IMR-90 (cell line): ENCODE results near the gene DHX29. TPM values are rescaled to one million over a fixed set of nuclear protein-coding genes. Genes with fewer than 3 reads are reported as not detected.

Experiments
- ATAC-seq: fragments of 200-7000 bp; cut with Tn5 transposase; 2 replicates; pipeline ENCODE4 v1.9.1; 2020; ENCODE audit warnings: low read depth, mild to moderate bottlenecking, moderate library complexity
- BruUV-seq: library from RNA; stranded (reverse); fragments of 400-500 nt; replicated peaks from 2 replicates; lab custom pipeline; 2021; lab: Mats Ljungman, UMichigan
- CTCF ChIA-PET: fragments of 300-600 bp; formaldehyde crosslinking; extraction: SDS; loops from one replicate; lab custom pipeline; 2021; ENCODE audit warnings: antibody characterized with exemption; lab: Yijun Ruan, JAX
- POLR2A ChIA-PET: fragments of 300-600 bp; sonication (Branson Sonifier 250); formaldehyde crosslinking; loops from one replicate; lab custom pipeline; 2022; ENCODE audit warnings: antibody characterized with exemption; ENCODE audit not compliant: unreplicated experiment; lab: Charles Lee
- DNase-seq: peaks from one replicate; pipeline ENCODE4 v3.0.0; 2013
- H2AFZ ChIP-seq: replicated peaks from 2 replicates; pipeline ENCODE3; 2013; ENCODE audit warnings: low read length, mild to moderate bottlenecking; ENCODE audit not compliant: poor library complexity
- H2AK5ac ChIP-seq: 2 replicates; pipeline ENCODE4 v1.6.1; 2013; ENCODE audit warnings: low read depth, low read length, inconsistent platforms
- H2AK9ac ChIP-seq: replicated peaks from 2 replicates; pipeline ENCODE3; 2013; ENCODE audit warnings: mild to moderate bottlenecking, low read depth, low read length, moderate library complexity; ENCODE audit not compliant: poor library complexity
- H2BK120ac ChIP-seq: 2 replicates; pipeline ENCODE4 v1.6.1; 2013; ENCODE audit warnings: low read depth, low read length, inconsistent platforms
- H2BK15ac ChIP-seq: 3 replicates; pipeline ENCODE4 v1.6.1; 2013; ENCODE audit warnings: low read depth, low read length, inconsistent platforms
- H2BK20ac ChIP-seq: 2 replicates; pipeline ENCODE4 v1.6.1; 2013; ENCODE audit warnings: low read depth, mild to moderate bottlenecking, inconsistent platforms, low read length, moderate library complexity
- H2BK5ac ChIP-seq: 2 replicates; pipeline ENCODE4 v1.6.1; 2013; ENCODE audit warnings: mild to moderate bottlenecking, low read depth, low read length, inconsistent platforms; ENCODE audit not compliant: poor library complexity, severe bottlenecking
- H3K14ac ChIP-seq: replicated peaks from 2 replicates; pipeline ENCODE4 v1.6.1; 2013; ENCODE audit warnings: low read depth, low read length, inconsistent platforms
- H3K18ac ChIP-seq: 2 replicates; pipeline ENCODE4 v1.6.1; 2013; ENCODE audit warnings: low read depth, low read length, control low read depth
- H3K23ac ChIP-seq: 2 replicates; pipeline ENCODE4 v1.6.1; 2013; ENCODE audit warnings: low read depth, low read length, inconsistent platforms
- H3K27ac ChIP-seq: 2 replicates; pipeline ENCODE4 v1.5.1; 2013; ENCODE audit warnings: mild to moderate bottlenecking, control low read depth, low read length; ENCODE audit not compliant: insufficient read depth
- H3K27me3 ChIP-seq: 2 replicates; pipeline ENCODE4 v1.6.1; 2013; ENCODE audit warnings: low read length; ENCODE audit not compliant: control insufficient read depth, insufficient read depth
- H3K36me3 ChIP-seq: 2 replicates; pipeline ENCODE4 v1.6.1; 2013; ENCODE audit warnings: low read length, mixed read lengths; ENCODE audit not compliant: control insufficient read depth, insufficient read depth
- H3K4ac ChIP-seq: 2 replicates; pipeline ENCODE4 v1.6.1; 2013; ENCODE audit warnings: low read depth, low read length, inconsistent platforms
- H3K4me1 ChIP-seq: 2 replicates; pipeline ENCODE4 v1.6.1; 2013; ENCODE audit warnings: low read length, mixed read lengths; ENCODE audit not compliant: control insufficient read depth, insufficient read depth
- H3K4me2 ChIP-seq: 2 replicates; pipeline ENCODE4 v1.6.1; 2013; ENCODE audit warnings: low read depth, mild to moderate bottlenecking, control low read depth, low read length, moderate library complexity
- H3K4me3 ChIP-seq: 2 replicates; pipeline ENCODE4 v1.5.1; 2013; ENCODE audit warnings: low read depth, mild to moderate bottlenecking, control low read depth, low read length, moderate library complexity; ENCODE audit not compliant: insufficient read depth
- H3K56ac ChIP-seq: 2 replicates; pipeline ENCODE4 v1.6.1; 2013; ENCODE audit warnings: low read length, inconsistent platforms; ENCODE audit not compliant: insufficient read depth; ENCODE audit errors: extremely low read depth
- H3K79me1 ChIP-seq, 2 experiments: 2 replicates each; pipeline ENCODE4 v1.6.1; 2013; ENCODE audit warnings: low read length in 2 of 2, inconsistent platforms in 1 of 2, low read depth in 1 of 2
- H3K9ac ChIP-seq: 2 replicates; pipeline ENCODE4 v1.6.1; 2013; ENCODE audit warnings: low read depth, low read length, control low read depth
- H3K9me1 ChIP-seq: 2 replicates; pipeline ENCODE4 v1.6.1; 2013; ENCODE audit warnings: low read length, inconsistent platforms; ENCODE audit not compliant: insufficient read depth
- H3K9me3 ChIP-seq: 2 replicates; pipeline ENCODE4 v1.6.1; 2013; ENCODE audit warnings: low read length; ENCODE audit not compliant: control insufficient read depth, insufficient read depth
- H4K20me1 ChIP-seq: 2 replicates; pipeline ENCODE4 v1.6.1; 2013; ENCODE audit warnings: low read length, inconsistent platforms; ENCODE audit not compliant: insufficient read depth
- H4K5ac ChIP-seq: 2 replicates; pipeline ENCODE4 v1.6.1; 2013; ENCODE audit warnings: mild to moderate bottlenecking, low read depth, low read length, control low read depth
- H4K8ac ChIP-seq, 2 experiments: 2 replicates each; pipeline ENCODE4 v1.6.1; 2013; ENCODE audit warnings: low read depth in 2 of 2, low read length in 2 of 2, control low read depth in 1 of 2, inconsistent platforms in 1 of 2
- H4K91ac ChIP-seq: 2 replicates; pipeline ENCODE4 v1.6.1; 2013; ENCODE audit warnings: low read depth, low read length, inconsistent platforms; ENCODE audit not compliant: insufficient read depth
- MAFK ChIP-seq: IDR thresholded peaks from 2 replicates; pipeline ENCODE4 v1.6.1; 2012; ENCODE audit warnings: low read depth, low read length, improper control_type of control experiment
- RAD21 ChIP-seq: IDR thresholded peaks from 2 replicates; pipeline ENCODE4 v1.6.1; 2012; ENCODE audit warnings: low read length, improper control_type of control experiment
- dilution Hi-C: fragments of 300-500 bp; cut with HindIII; formaldehyde crosslinking; loops from one replicate; pipeline ENCODE4 v1.14.3; 2018; ENCODE audit warnings: low sequenced_read_pairs; ENCODE audit not compliant: unreplicated experiment
- in situ Hi-C: fragments of 300-500 bp; cut with MboI; formaldehyde crosslinking; loops from 3 replicates; pipeline ENCODE4 v1.14.3; 2019; ENCODE audit warnings: low sequenced_read_pairs, inconsistent platforms, mixed read lengths
- intact Hi-C: fragments of 100-400 bp; cut with micrococcal nuclease; formaldehyde crosslinking; loops from 2 replicates; pipeline ENCODE4 v1.10.0; 2022
- polyA plus RNA-seq, 3 experiments: library from polyadenylated mRNA; depleted of rRNA; stranded (reverse); fragments of >200 nt; gene quantifications; 2 replicates each; pipeline ENCODE4 v1.2.3, GENCODE V29; 2012; ENCODE audit warnings: low replicate concordance in 1 of 3
- total RNA-seq: library from RNA; depleted of rRNA; stranded (reverse); fragments of >200 nt; gene quantifications from 2 replicates; pipeline ENCODE4 v1.2.3, GENCODE V29; 2012

DHX29 gene
- total and polyA plus RNA-seq, 2 of the 4 experiments (the other 2 are of a cell fraction): 9.5 to 25.6 TPM

GRCh38 chr5:55289808-55290207, 17.7 kb downstream of the DHX29 start:
- no peak for ATAC-seq
- TF ChIP-seq RAD21 (no peak), MAFK (peak; percentile 27; the same call in 1 of the 2 replicates)
- H4K8ac ChIP-seq: no peak overlapping the region
- no peak overlapping the region for H2BK20ac ChIP-seq
- H2BK15ac ChIP-seq: no peak overlapping the region
- CTCF ChIA-PET: no interaction called here
- H3K36me3 ChIP-seq: peaks cover 33% of the 10 kb centered on the region
- H3K4ac ChIP-seq: no peak overlapping the region
- no peak overlapping the region for H3K4me3 ChIP-seq
- no peak overlapping the region for H2AK9ac ChIP-seq
- H3K18ac ChIP-seq: no peak overlapping the region
- POLR2A ChIA-PET: no interaction called here
- H3K14ac ChIP-seq: no peak overlapping the region
- no peak overlapping the region for H2AFZ ChIP-seq
- in situ Hi-C loops: no loop called here
- no peak overlapping the region for H3K56ac ChIP-seq
- DNase-seq: no peak
- no peak overlapping the region for H4K91ac ChIP-seq
- no peaks in the 10 kb centered on the region for H3K9me1 ChIP-seq
- H2BK120ac ChIP-seq: no peak overlapping the region
- no peak overlapping the region for H3K23ac ChIP-seq
- H4K5ac ChIP-seq: no peak overlapping the region
- H3K9ac ChIP-seq: no peak overlapping the region
- no TSS peak for BruUV-seq
- intact Hi-C loops: loop anchor here (5.0 to 10.0 kb wide), 2 partner anchors 33 to 1585 kb away; no protein-coding TSS in a partner anchor
- H3K4me2 ChIP-seq: no peak overlapping the region
- no peak overlapping the region for H2BK5ac ChIP-seq
- peaks cover 1% of the 10 kb centered on the region for H3K9me3 ChIP-seq
- H4K20me1 ChIP-seq: no peaks in the 10 kb centered on the region
- H2AK5ac ChIP-seq: no peak overlapping the region
- H3K79me1 ChIP-seq: peaks cover 15% of the 10 kb centered on the region in 2 experiments
- no peaks in the 10 kb centered on the region for H3K4me1 ChIP-seq
- H3K27ac ChIP-seq: no peak overlapping the region
- no peaks in the 10 kb centered on the region for H3K27me3 ChIP-seq
- dilution Hi-C loops: no loop called here
